Renal pelvis (tissue), 4 donors: ENCODE results near the gene PRAMEF13. TPM values are rescaled to one million over a fixed set of nuclear protein-coding genes. Genes with fewer than 3 reads are reported as not detected.
"Not testable (repeated sequence)": the region's sequence is repeated elsewhere in the genome, so short reads cannot be mapped to it uniquely, and the experiment has no call there.

ENCODE experiments used
- DNase-seq: peaks from one replicate; pipeline ENCODE4 v3.0.0-alpha.2; 2013
- polyA plus RNA-seq, 3 donors: library from polyadenylated mRNA; unstranded; fragments of 120-200 nt; gene quantifications; one replicate each; pipeline ENCODE4 v1.2.1, GENCODE V29; 2013; ENCODE audit not compliant: insufficient read length in 3 of 3

Gene PRAMEF13
- polyA plus RNA-seq, 3 donors = not detected

DNA sequence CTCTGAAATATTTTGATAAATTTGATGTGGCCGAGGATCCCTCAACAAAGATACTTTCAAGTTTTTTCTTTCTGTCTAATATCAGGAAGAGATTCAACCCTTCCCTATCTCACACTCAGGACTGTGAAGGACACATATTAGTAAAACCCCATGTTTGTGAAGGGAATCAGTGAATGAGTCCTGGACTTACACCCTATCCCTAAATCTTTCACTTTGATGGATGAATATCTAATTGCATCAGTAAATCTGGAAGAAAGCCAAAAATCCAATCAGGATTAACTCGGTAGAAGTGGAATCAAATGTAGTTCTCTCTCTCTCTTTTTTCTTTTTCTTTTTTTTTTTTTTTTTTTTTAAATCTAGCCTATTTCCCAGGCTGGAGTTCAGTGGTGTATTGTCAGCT lies 29.7 kb downstream of the PRAMEF13 start, which contains the start of gene PRAMEF9:
PRAMEF9 (plus strand) TSS at position 301 of the 400 bp plus-strand sequence. CDS start 3,433 bp downstream, outside the sequence.
- not testable (repeated sequence) for DNase-seq

DNA sequence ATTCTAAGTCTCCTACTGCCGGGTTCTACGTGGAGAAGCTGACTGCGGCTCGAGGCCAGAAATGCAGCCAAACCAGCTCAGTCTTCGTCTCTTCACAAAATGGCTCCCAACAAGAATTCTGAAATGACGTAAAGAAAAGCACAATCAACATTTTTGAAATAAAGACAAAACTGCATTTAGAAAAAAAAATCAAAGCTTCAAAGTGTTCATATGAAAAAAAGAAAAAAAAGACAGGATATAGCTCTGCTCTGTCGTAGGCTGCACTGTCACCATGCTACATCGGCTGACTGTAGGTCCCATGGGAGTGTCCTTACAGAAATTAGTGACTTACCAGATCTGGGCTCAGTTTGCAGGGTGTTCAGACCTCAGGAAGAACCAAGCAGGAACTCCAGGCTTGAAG lies 35.7 kb downstream of the PRAMEF13 start, which contains the start of gene HNRNPCL4:
HNRNPCL4 (minus strand) TSS at position 101 of the 400 bp plus-strand sequence. CDS start 164 bp downstream, outside the sequence.
- DNase-seq = not testable (repeated sequence)

DNA sequence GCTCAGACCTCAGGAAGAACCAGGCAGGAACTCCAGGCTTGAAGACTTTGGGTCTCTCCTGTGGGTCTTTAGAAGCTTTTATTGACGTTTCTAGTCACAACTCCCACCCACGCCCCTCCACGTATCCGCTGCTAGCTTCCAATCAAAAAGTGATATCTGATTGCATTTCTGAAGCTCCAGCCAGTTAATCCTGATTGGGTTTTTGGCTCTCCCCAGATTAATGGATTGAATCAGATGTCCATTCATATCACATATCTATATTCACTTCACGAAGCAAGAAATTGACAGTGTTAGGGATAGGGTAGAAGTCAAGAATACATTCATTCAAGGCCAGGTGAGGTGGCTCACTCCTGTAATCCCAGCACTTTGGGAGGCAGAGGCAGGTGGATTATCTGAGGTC lies 45.3 kb downstream of the PRAMEF13 start, which contains the start of gene PRAMEF26:
PRAMEF26 (minus strand) TSS at position 101 of the 400 bp plus-strand sequence. CDS start 2,914 bp downstream, outside the sequence.
- DNase-seq = not testable (repeated sequence)

Other genes starting within 250 kb of the PRAMEF13 start
- gene PRAMEF27, start 144.8 kb downstream of the PRAMEF13 start, polyA plus RNA-seq = not detected
- not detected for gene HNRNPCL3, start 140.6 kb downstream of the PRAMEF13 start, polyA plus RNA-seq
- not detected for gene PRAMEF25, start 130.6 kb downstream of the PRAMEF13 start, polyA plus RNA-seq
- gene HNRNPCL2, start 84.6 kb downstream of the PRAMEF13 start, polyA plus RNA-seq = under 1 TPM in 1 of 3 donors, not detected in 2; 0.11 TPM
- not detected for gene PRAMEF26, start 45.4 kb downstream of the PRAMEF13 start, polyA plus RNA-seq
- gene HNRNPCL4, start 35.8 kb downstream of the PRAMEF13 start, polyA plus RNA-seq = under 1 TPM in 2 of 3 donors, not detected in 1; 0.27 to 0.28 TPM
- gene PRAMEF9, start 29.6 kb downstream of the PRAMEF13 start, polyA plus RNA-seq = not detected
- gene PRAMEF18, start 24.7 kb upstream of the PRAMEF13 start, polyA plus RNA-seq = not detected
- gene PRAMEF5, start 52.8 kb upstream of the PRAMEF13 start, polyA plus RNA-seq = not detected
- not detected for gene PRAMEF8, start 83.7 kb upstream of the PRAMEF13 start, polyA plus RNA-seq
- not detected for gene PRAMEF33, start 102.1 kb upstream of the PRAMEF13 start, polyA plus RNA-seq
- gene PRAMEF15, start 114.2 kb upstream of the PRAMEF13 start, polyA plus RNA-seq = not detected
- not detected for gene PRAMEF14, start 145.7 kb upstream of the PRAMEF13 start, polyA plus RNA-seq
- gene PRAMEF19, start 170.5 kb upstream of the PRAMEF13 start, polyA plus RNA-seq = not detected
- not detected for gene PRAMEF17, start 188.2 kb upstream of the PRAMEF13 start, polyA plus RNA-seq
- gene PRAMEF20, start 209.0 kb upstream of the PRAMEF13 start, polyA plus RNA-seq = not detected